ENCODE results near the gene RRP1B. TPM values are rescaled to one million over a fixed set of nuclear protein-coding genes. Genes with fewer than 3 reads are reported as not detected.
A peak's percentile ranks its signal among the peaks of the same experiment; 100 is the strongest.

Gene RRP1B
- total RNA-seq, 1 donor from 2014 or later, result 32.0 TPM

DNA sequence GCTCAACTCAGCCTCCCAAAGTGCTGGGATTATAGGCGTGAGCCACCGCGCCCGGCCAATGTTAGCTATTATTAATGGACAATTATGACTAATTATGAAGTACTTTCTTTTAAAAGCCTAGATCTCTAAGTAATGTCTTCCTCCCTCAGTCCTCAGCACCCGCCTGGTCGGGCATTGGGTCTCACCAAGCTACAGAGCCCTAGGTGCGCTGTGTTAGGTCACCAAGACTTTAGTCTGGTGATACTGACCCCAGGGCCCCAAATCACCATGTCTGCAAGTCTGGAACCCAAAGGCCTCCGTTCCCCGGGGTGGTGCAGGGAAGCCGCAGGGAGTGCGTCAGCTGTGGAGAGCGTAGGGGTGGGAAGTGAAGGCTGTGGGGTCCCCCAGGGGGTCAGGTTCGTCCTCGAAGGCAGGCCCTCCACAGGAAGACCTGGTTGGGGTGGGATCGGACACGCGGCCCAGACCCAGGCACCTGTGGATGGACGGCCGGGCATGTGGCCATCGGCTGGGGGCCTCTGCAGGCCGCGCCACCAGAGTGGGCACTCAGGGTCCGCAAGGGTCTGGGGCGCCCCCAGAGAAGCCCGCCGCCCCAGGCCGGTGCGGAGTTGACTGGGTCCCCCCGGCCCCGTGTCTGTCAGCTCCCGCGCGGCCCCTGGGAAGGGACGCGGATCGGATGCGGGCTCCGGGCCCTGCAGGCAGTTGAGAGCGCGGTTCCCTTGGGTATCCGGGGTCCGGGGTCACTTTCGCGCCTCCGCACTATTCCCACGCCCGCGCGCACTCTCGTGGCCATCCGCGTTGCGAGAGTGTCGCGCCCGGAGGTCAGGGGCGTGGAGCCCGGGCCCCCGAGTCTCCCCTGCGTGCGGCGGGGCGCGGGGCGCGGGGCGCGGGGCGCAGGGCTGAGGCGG is 58.9 kb downstream of the RRP1B start:
- peaks cover 52% of the 10 kb centered on the region for H3K4me1 Mint-ChIP-seq
- H3K9me3 Mint-ChIP-seq, result no peaks in the 10 kb centered on the region
- H3K27me3 Mint-ChIP-seq, result peaks cover 2% of the 10 kb centered on the region
- intact Hi-C loops (cut with micrococcal nuclease), result loop anchor here (10.0 kb wide), 2 partner anchors 743 to 1217 kb away; partner anchors contain the start of gene PKNOX1
- H3K27ac Mint-ChIP-seq, result peak overlapping the region; percentile 71
- ChIA-PET POLR2A (interaction anchor here (0.8 to 2.5 kb wide), 3 partner anchors 10 to 71 kb away, joined by 3 to 14 read pairs (median 3); partner anchors contain the start of gene RRP1), CTCF (interaction anchor here (2.1 kb wide), 1 partner anchor 10 kb away, joined by 7 read pairs; no protein-coding TSS in a partner anchor)
- peaks cover 2% of the 10 kb centered on the region for H3K36me3 Mint-ChIP-seq (ENCODE audit: low read depth)
- TF ChIP-seq, protein P1, sequence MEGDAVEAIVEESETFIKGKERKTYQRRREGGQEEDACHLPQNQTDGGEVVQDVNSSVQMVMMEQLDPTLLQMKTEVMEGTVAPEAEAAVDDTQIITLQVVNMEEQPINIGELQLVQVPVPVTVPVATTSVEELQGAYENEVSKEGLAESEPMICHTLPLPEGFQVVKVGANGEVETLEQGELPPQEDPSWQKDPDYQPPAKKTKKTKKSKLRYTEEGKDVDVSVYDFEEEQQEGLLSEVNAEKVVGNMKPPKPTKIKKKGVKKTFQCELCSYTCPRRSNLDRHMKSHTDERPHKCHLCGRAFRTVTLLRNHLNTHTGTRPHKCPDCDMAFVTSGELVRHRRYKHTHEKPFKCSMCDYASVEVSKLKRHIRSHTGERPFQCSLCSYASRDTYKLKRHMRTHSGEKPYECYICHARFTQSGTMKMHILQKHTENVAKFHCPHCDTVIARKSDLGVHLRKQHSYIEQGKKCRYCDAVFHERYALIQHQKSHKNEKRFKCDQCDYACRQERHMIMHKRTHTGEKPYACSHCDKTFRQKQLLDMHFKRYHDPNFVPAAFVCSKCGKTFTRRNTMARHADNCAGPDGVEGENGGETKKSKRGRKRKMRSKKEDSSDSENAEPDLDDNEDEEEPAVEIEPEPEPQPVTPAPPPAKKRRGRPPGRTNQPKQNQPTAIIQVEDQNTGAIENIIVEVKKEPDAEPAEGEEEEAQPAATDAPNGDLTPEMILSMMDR (IDR thresholded peaks at IDR 0.05), result no peak
- DNase-seq, result no peak
- ATAC-seq (ENCODE audit: low read depth), result no peak
- H3K4me3 Mint-ChIP-seq, result peak overlapping the region; percentile 80

DNA sequence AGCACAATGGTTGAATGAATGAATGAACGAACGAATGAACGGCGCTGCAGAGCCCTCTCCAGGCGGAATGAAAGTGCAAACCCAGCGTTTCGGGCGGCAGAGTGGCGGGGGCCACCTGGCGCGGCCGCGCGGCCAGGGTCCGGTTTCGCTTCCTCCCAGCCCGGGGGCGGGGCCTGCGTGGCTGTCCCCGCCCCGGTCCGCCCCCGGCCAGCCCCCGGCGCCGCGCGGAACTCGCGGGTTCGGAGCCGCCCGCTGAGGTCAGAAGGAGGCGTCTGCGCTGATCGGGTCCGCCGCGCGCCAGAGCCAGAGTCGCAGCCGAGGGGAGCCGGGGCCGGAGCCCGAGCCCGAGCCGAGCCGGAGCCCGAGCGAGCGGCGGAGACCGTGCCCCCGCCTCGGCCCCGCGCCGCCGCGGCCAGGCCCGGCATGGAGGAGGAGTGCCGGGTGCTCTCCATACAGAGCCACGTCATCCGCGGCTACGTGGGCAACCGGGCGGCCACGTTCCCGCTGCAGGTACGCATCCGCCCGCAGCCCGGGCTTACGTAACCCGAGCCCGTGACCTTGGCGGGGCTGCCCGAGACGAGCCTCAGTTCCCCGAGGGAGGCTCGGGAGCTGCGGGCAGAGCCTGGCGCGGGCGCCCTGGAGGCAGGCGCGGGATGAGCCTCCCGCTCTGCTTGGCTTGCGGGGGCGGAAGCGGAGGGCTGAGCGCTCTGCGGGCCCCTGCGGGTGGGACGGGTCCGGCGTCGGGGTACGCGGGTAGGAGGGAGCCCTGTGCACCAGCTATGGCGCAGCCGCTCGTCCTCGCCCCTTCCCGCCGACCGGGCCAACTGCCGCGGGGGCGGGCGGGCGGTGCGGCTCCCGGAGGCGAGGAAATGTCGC is 59.8 kb downstream of the RRP1B start, which contains the start of gene PDXK:
PDXK (plus strand) TSS at position 258 of the 876 bp plus-strand sequence; CDS start at position 424, 166 bp downstream.
- Mint-ChIP-seq H3K36me3 (ENCODE audit: low read depth) (peaks cover 6% of the 10 kb centered on the region), H3K4me3 (peak within 1 kb of the TSS; percentile 81), H3K27ac (peak within 1 kb of the TSS; percentile 71), H3K27me3 (no peaks in the 10 kb centered on the region), H3K4me1 (peaks cover 58% of the 10 kb centered on the region), H3K9me3 (no peaks in the 10 kb centered on the region)
- TF ChIP-seq, protein P1 (IDR thresholded peaks at IDR 0.05), result no peak
- ChIA-PET CTCF (interaction anchor here (2.1 kb wide), 1 partner anchor 9 kb away, joined by 7 read pairs; no protein-coding TSS in a partner anchor), POLR2A (interaction anchor here (1.3 to 2.2 kb wide), 2 partner anchors 9 to 31 kb away, joined by 5 to 21 read pairs; no protein-coding TSS in a partner anchor)
- ATAC-seq (ENCODE audit: low read depth) (peak; percentile 80), DNase-seq (peak; percentile 93)
- intact Hi-C loops (cut with micrococcal nuclease), result loop anchor here (1.0 to 10.0 kb wide), 6 partner anchors 9 to 1216 kb away; partner anchors contain the start of genes HSF2BP, PKNOX1, RRP1 and RRP1B

DNA sequence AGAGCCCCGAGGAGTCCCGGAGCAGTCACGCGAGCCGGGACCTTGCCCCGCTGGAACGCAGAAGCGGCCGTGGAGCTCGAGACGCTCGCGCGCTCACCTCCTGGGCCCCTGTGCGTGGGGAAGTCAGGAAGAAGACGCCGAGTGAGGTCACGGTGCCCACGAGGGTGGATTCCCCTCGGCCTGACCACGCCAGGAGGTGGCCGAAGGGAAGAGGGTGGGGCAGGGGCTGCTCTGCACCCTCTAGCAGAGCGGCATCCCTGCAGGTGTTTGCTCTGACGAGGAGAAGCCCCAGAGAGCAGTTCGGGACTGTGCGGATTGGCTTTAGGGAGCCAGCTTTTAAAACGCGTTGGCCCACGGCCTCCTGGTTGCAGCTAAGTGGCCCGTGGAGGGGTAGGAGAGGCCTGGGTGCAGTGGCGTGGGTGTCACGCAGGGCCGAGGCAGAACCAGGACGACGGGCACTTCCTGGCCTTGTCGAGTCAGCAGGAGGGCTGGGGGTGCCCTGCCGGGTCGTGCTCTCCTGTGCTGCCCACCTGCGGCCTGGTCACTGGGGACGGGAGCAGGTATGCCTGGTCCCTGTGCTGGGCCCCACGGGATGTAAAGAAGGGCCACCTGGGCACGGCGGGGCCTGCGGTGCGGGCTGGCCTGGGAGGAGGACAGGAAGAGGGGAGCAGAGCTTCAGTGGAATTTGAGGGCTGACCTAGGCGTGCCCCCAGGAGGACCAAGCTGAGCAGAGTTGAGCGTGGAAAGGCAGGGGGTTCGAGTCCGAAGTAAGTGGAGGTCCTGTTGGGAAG is 60.6 kb downstream of the RRP1B start:
- DNase-seq (peak; percentile 41), ATAC-seq (ENCODE audit: low read depth) (no peak)

More for the DNA sequence above, 60.6 kb downstream of the RRP1B start:
- ChIA-PET POLR2A (interaction anchor here (1.3 to 2.2 kb wide), 2 partner anchors 9 to 32 kb away, joined by 5 to 21 read pairs; no protein-coding TSS in a partner anchor), CTCF (interaction anchor here (2.1 kb wide), 1 partner anchor 8 kb away, joined by 7 read pairs; no protein-coding TSS in a partner anchor)
- intact Hi-C loops (cut with micrococcal nuclease), result loop anchor here (1.0 to 10.0 kb wide), 6 partner anchors 8 to 1215 kb away; partner anchors contain the start of genes HSF2BP, PKNOX1, RRP1 and RRP1B
- no peaks in the 10 kb centered on the region for H3K27me3 Mint-ChIP-seq
- H3K4me1 Mint-ChIP-seq, result peaks cover 65% of the 10 kb centered on the region
- TF ChIP-seq, protein P1 (IDR thresholded peaks at IDR 0.05), result no peak
- peak overlapping the region; percentile 24 for H3K27ac Mint-ChIP-seq
- H3K4me3 Mint-ChIP-seq, result peak overlapping the region; percentile 81
- peaks cover 6% of the 10 kb centered on the region for H3K36me3 Mint-ChIP-seq (ENCODE audit: low read depth)
- no peaks in the 10 kb centered on the region for H3K9me3 Mint-ChIP-seq

All from activated B cell treated with CpG ODN at 0.5 μM for 24 hours (primary cell).